ENCODE results near the gene ALLC. TPM values are rescaled to one million over a fixed set of nuclear protein-coding genes. Genes with fewer than 3 reads are reported as not detected.
"Not testable (repeated sequence)": the region's sequence is repeated elsewhere in the genome, so short reads cannot be mapped to it uniquely, and the experiment has no call there.

Gene ALLC
- 0.81 TPM for total RNA-seq

GRCh38 chr2:3657881-3658280 is at the start of gene ALLC:
ALLC (plus strand) TSS chr2:3658200; CDS start chr2:3671158, 12,958 bp downstream.
- DNase-seq (ENCODE audit: low spot score): no peak

- DNase-seq (ENCODE audit: low spot score): no peak
These were observed 49.4 kb upstream of the ALLC start for GRCh38 chr2:3608373-3609278.

GRCh38 chr2:3609279-3609673 is 48.7 kb upstream of the ALLC start:
- DNase-seq (ENCODE audit: low spot score): not testable (repeated sequence)

- DNase-seq (ENCODE audit: low spot score): no peak
These were observed 47.6 kb upstream of the ALLC start for GRCh38 chr2:3610415-3610814.

GRCh38 chr2:3610881-3611505 is 47.0 kb upstream of the ALLC start:
- no peak for DNase-seq (ENCODE audit: low spot score)

GRCh38 chr2:3611589-3611988 is 46.4 kb upstream of the ALLC start:
- peak; percentile 5 for DNase-seq (ENCODE audit: low spot score)

- peak; percentile 9 for DNase-seq (ENCODE audit: low spot score)
These were observed 45.1 kb upstream of the ALLC start for GRCh38 chr2:3612639-3613523.

- peak; percentile 5 for DNase-seq (ENCODE audit: low spot score)
These were observed 44.5 kb upstream of the ALLC start for GRCh38 chr2:3613524-3613905.

- DNase-seq (ENCODE audit: low spot score): not testable (repeated sequence)
These were observed 43.3 kb upstream of the ALLC start for GRCh38 chr2:3614743-3615142.

- DNase-seq (ENCODE audit: low spot score): not testable (repeated sequence)
These were observed 42.3 kb upstream of the ALLC start for GRCh38 chr2:3615541-3616200.

GRCh38 chr2:3616435-3617197 is 41.4 kb upstream of the ALLC start:
- not testable (repeated sequence) for DNase-seq (ENCODE audit: low spot score)

GRCh38 chr2:3617198-3617890 is 40.7 kb upstream of the ALLC start:
- no peak for DNase-seq (ENCODE audit: low spot score)

GRCh38 chr2:3618367-3618766 is 39.6 kb upstream of the ALLC start:
- DNase-seq (ENCODE audit: low spot score): no peak

GRCh38 chr2:3619033-3619432 is 39.0 kb upstream of the ALLC start:
- DNase-seq (ENCODE audit: low spot score): no peak

GRCh38 chr2:3619661-3620060 is 38.3 kb upstream of the ALLC start:
- not testable (repeated sequence) for DNase-seq (ENCODE audit: low spot score)

GRCh38 chr2:3620834-3621233 is 37.2 kb upstream of the ALLC start:
- DNase-seq (ENCODE audit: low spot score): no peak

GRCh38 chr2:3622967-3623366 is 35.0 kb upstream of the ALLC start:
- no peak for DNase-seq (ENCODE audit: low spot score)

GRCh38 chr2:3624059-3624794 is 33.8 kb upstream of the ALLC start:
- no peak for DNase-seq (ENCODE audit: low spot score)

- DNase-seq (ENCODE audit: low spot score): no peak
These were observed 32.8 kb upstream of the ALLC start for GRCh38 chr2:3625186-3625585.

Data from mucosa of gallbladder (tissue), 1 donor.